IMR-90 (cell line): ENCODE measurements around the gene RABL2A. TPM values are rescaled to one million over a fixed set of nuclear protein-coding genes. Genes with fewer than 3 reads are reported as not detected.

Experiments used
- ATAC-seq: fragments of 200-7000 bp; cut with Tn5 transposase; 2 replicates; pipeline ENCODE4 v1.9.1; 2020; ENCODE audit warnings: low read depth, mild to moderate bottlenecking, moderate library complexity
- BruUV-seq: library from RNA; stranded (reverse); fragments of 400-500 nt; replicated peaks from 2 replicates; lab custom pipeline; 2021; lab: Mats Ljungman, UMichigan
- CTCF ChIA-PET: fragments of 300-600 bp; formaldehyde crosslinking; extraction: SDS; loops from one replicate; lab custom pipeline; 2021; ENCODE audit warnings: antibody characterized with exemption; lab: Yijun Ruan, JAX
- POLR2A ChIA-PET: fragments of 300-600 bp; sonication (Branson Sonifier 250); formaldehyde crosslinking; loops from one replicate; lab custom pipeline; 2022; ENCODE audit warnings: antibody characterized with exemption; ENCODE audit not compliant: unreplicated experiment; lab: Charles Lee
- DNase-seq: peaks from one replicate; pipeline ENCODE4 v3.0.0; 2013
- H2AFZ ChIP-seq: replicated peaks from 2 replicates; pipeline ENCODE3; 2013; ENCODE audit warnings: low read length, mild to moderate bottlenecking; ENCODE audit not compliant: poor library complexity
- H2AK5ac ChIP-seq: 2 replicates; pipeline ENCODE4 v1.6.1; 2013; ENCODE audit warnings: low read depth, low read length, inconsistent platforms
- H2AK9ac ChIP-seq: replicated peaks from 2 replicates; pipeline ENCODE3; 2013; ENCODE audit warnings: mild to moderate bottlenecking, low read depth, low read length, moderate library complexity; ENCODE audit not compliant: poor library complexity
- H2BK120ac ChIP-seq: 2 replicates; pipeline ENCODE4 v1.6.1; 2013; ENCODE audit warnings: low read depth, low read length, inconsistent platforms
- H2BK15ac ChIP-seq: 3 replicates; pipeline ENCODE4 v1.6.1; 2013; ENCODE audit warnings: low read depth, low read length, inconsistent platforms
- H2BK20ac ChIP-seq: 2 replicates; pipeline ENCODE4 v1.6.1; 2013; ENCODE audit warnings: low read depth, mild to moderate bottlenecking, inconsistent platforms, low read length, moderate library complexity
- H2BK5ac ChIP-seq: 2 replicates; pipeline ENCODE4 v1.6.1; 2013; ENCODE audit warnings: mild to moderate bottlenecking, low read depth, low read length, inconsistent platforms; ENCODE audit not compliant: poor library complexity, severe bottlenecking
- H3K14ac ChIP-seq: replicated peaks from 2 replicates; pipeline ENCODE4 v1.6.1; 2013; ENCODE audit warnings: low read depth, low read length, inconsistent platforms
- H3K18ac ChIP-seq: 2 replicates; pipeline ENCODE4 v1.6.1; 2013; ENCODE audit warnings: low read depth, low read length, control low read depth
- H3K23ac ChIP-seq: 2 replicates; pipeline ENCODE4 v1.6.1; 2013; ENCODE audit warnings: low read depth, low read length, inconsistent platforms
- H3K27ac ChIP-seq: 2 replicates; pipeline ENCODE4 v1.5.1; 2013; ENCODE audit warnings: mild to moderate bottlenecking, control low read depth, low read length; ENCODE audit not compliant: insufficient read depth
- H3K27me3 ChIP-seq: 2 replicates; pipeline ENCODE4 v1.6.1; 2013; ENCODE audit warnings: low read length; ENCODE audit not compliant: control insufficient read depth, insufficient read depth
- H3K36me3 ChIP-seq: 2 replicates; pipeline ENCODE4 v1.6.1; 2013; ENCODE audit warnings: low read length, mixed read lengths; ENCODE audit not compliant: control insufficient read depth, insufficient read depth
- H3K4ac ChIP-seq: 2 replicates; pipeline ENCODE4 v1.6.1; 2013; ENCODE audit warnings: low read depth, low read length, inconsistent platforms
- H3K4me1 ChIP-seq: 2 replicates; pipeline ENCODE4 v1.6.1; 2013; ENCODE audit warnings: low read length, mixed read lengths; ENCODE audit not compliant: control insufficient read depth, insufficient read depth
- H3K4me2 ChIP-seq: 2 replicates; pipeline ENCODE4 v1.6.1; 2013; ENCODE audit warnings: low read depth, mild to moderate bottlenecking, control low read depth, low read length, moderate library complexity
- H3K4me3 ChIP-seq: 2 replicates; pipeline ENCODE4 v1.5.1; 2013; ENCODE audit warnings: low read depth, mild to moderate bottlenecking, control low read depth, low read length, moderate library complexity; ENCODE audit not compliant: insufficient read depth
- H3K56ac ChIP-seq: 2 replicates; pipeline ENCODE4 v1.6.1; 2013; ENCODE audit warnings: low read length, inconsistent platforms; ENCODE audit not compliant: insufficient read depth; ENCODE audit errors: extremely low read depth
- H3K79me1 ChIP-seq, 2 experiments: 2 replicates each; pipeline ENCODE4 v1.6.1; 2013; ENCODE audit warnings: low read length in 2 of 2, inconsistent platforms in 1 of 2, low read depth in 1 of 2
- H3K9ac ChIP-seq: 2 replicates; pipeline ENCODE4 v1.6.1; 2013; ENCODE audit warnings: low read depth, low read length, control low read depth
- H3K9me1 ChIP-seq: 2 replicates; pipeline ENCODE4 v1.6.1; 2013; ENCODE audit warnings: low read length, inconsistent platforms; ENCODE audit not compliant: insufficient read depth
- H3K9me3 ChIP-seq: 2 replicates; pipeline ENCODE4 v1.6.1; 2013; ENCODE audit warnings: low read length; ENCODE audit not compliant: control insufficient read depth, insufficient read depth
- H4K20me1 ChIP-seq: 2 replicates; pipeline ENCODE4 v1.6.1; 2013; ENCODE audit warnings: low read length, inconsistent platforms; ENCODE audit not compliant: insufficient read depth
- H4K5ac ChIP-seq: 2 replicates; pipeline ENCODE4 v1.6.1; 2013; ENCODE audit warnings: mild to moderate bottlenecking, low read depth, low read length, control low read depth
- H4K8ac ChIP-seq, 2 experiments: 2 replicates each; pipeline ENCODE4 v1.6.1; 2013; ENCODE audit warnings: low read depth in 2 of 2, low read length in 2 of 2, control low read depth in 1 of 2, inconsistent platforms in 1 of 2
- H4K91ac ChIP-seq: 2 replicates; pipeline ENCODE4 v1.6.1; 2013; ENCODE audit warnings: low read depth, low read length, inconsistent platforms; ENCODE audit not compliant: insufficient read depth
- CEBPB ChIP-seq: IDR thresholded peaks from 2 replicates; pipeline ENCODE4 v1.6.1; 2012; ENCODE audit warnings: low read depth, low read length, improper control_type of control experiment
- MXI1 ChIP-seq: IDR thresholded peaks from 2 replicates; pipeline ENCODE4 v1.6.1; 2012; ENCODE audit warnings: low read depth, mild to moderate bottlenecking, low read length, moderate library complexity, borderline replicate concordance
- WGBS, 2 experiments: methylation state at CpG; one replicate each; pipeline versions ENCODE4 v1.1.5 to v1.1.7; 2013; ENCODE audit warnings: missing lambda C conversion rate in 2 of 2; ENCODE audit not compliant: insufficient read length in 1 of 2; ENCODE audit errors: extremely low coverage in 2 of 2; 5-methylcytosine and 5-hydroxymethylcytosine counted together
- dilution Hi-C: fragments of 300-500 bp; cut with HindIII; formaldehyde crosslinking; loops from one replicate; pipeline ENCODE4 v1.14.3; 2018; ENCODE audit warnings: low sequenced_read_pairs; ENCODE audit not compliant: unreplicated experiment
- in situ Hi-C: fragments of 300-500 bp; cut with MboI; formaldehyde crosslinking; loops from 3 replicates; pipeline ENCODE4 v1.14.3; 2019; ENCODE audit warnings: low sequenced_read_pairs, inconsistent platforms, mixed read lengths
- intact Hi-C: fragments of 100-400 bp; cut with micrococcal nuclease; formaldehyde crosslinking; loops from 2 replicates; pipeline ENCODE4 v1.10.0; 2022
- polyA plus RNA-seq, 3 experiments: library from polyadenylated mRNA; depleted of rRNA; stranded (reverse); fragments of >200 nt; gene quantifications; 2 replicates each; pipeline ENCODE4 v1.2.3, GENCODE V29; 2012; ENCODE audit warnings: low replicate concordance in 1 of 3
- total RNA-seq: library from RNA; depleted of rRNA; stranded (reverse); fragments of >200 nt; gene quantifications from 2 replicates; pipeline ENCODE4 v1.2.3, GENCODE V29; 2012
- TF ChIP-seq, protein P1 (sequence below): conservative IDR thresholded peaks from 2 replicates; pipeline ENCODE4 v1.5.1; 2012; ENCODE audit warnings: mild to moderate bottlenecking, low read depth, low read length, improper control_type of control experiment

Gene RABL2A
- total and polyA plus RNA-seq, 2 of the 4 experiments (the other 2 are of a cell fraction) = 3.9 to 11.0 TPM

DNA sequence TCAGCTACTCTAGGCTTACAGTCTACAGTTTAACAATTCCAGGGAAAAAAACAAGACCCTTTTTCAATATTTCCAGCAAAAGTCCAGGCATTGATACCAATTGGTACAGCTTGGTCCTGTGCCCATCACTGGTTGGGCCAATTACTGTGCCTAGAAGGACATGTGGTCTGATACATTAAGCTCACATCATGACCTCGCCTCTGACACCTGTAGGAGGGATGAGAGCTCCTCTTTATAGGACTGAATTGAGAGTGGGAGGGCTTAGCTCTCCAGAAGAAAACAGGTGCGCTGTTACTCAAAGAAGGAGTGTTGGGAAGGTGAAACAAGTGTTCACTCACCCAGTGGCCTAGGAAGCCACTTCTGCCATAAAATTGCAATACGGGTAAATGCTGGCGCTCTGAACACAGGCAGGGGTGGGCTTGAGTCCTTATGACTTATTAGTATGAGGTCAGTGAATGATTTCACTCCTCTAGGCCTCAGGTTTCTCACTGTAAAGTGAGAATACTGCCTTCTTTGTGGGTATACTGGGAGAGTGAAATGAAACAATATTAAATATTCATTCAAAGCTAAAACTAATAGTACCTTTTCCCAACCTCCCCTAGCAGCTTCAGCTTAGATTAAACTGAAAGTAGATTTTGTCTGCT, 49.7 kb downstream of the RABL2A start:
- H2AFZ ChIP-seq = no peak overlapping the region
- ChIA-PET CTCF (no interaction called here), POLR2A (no interaction called here)
- H3K9me3 ChIP-seq = no peaks in the 10 kb centered on the region
- no peak overlapping the region for H3K14ac ChIP-seq
- no peaks in the 10 kb centered on the region for H4K20me1 ChIP-seq
- H3K36me3 ChIP-seq = no peaks in the 10 kb centered on the region
- 60% methylated on average over 1 of the region's 4 CpGs; no CpG with 5 or more reads in 1 of the 2 experiments for WGBS, 2 experiments
- no peak overlapping the region for H3K4me3 ChIP-seq
- in situ Hi-C loops (no loop called here), dilution Hi-C loops (no loop called here), intact Hi-C loops (no loop called here)
- ATAC-seq (no peak), DNase-seq (no peak)
- H2AK9ac ChIP-seq = no peak overlapping the region
- no peak overlapping the region for H2AK5ac ChIP-seq
- H3K27me3 ChIP-seq = peaks cover 26% of the 10 kb centered on the region
- no peak overlapping the region for H3K4me2 ChIP-seq
- no TSS peak for BruUV-seq
- H3K9ac ChIP-seq = no peak overlapping the region
- H4K5ac ChIP-seq = no peak overlapping the region
- no peak overlapping the region for H3K27ac ChIP-seq
- H3K9me1 ChIP-seq = no peaks in the 10 kb centered on the region
- no peaks in the 10 kb centered on the region for H3K79me1 ChIP-seq
- no peaks in the 10 kb centered on the region for H3K4me1 ChIP-seq
- no peak overlapping the region for H3K4ac ChIP-seq
- H2BK20ac ChIP-seq = no peak overlapping the region
- no peak overlapping the region for H4K91ac ChIP-seq
- no peak overlapping the region for H3K56ac ChIP-seq
- H2BK15ac ChIP-seq = no peak overlapping the region
- no peak overlapping the region for H3K18ac ChIP-seq
- H2BK120ac ChIP-seq = no peak overlapping the region
- H4K8ac ChIP-seq = no peak overlapping the region
- H3K23ac ChIP-seq = no peak overlapping the region
- no peak overlapping the region for H2BK5ac ChIP-seq
- TF ChIP-seq, protein P1, sequence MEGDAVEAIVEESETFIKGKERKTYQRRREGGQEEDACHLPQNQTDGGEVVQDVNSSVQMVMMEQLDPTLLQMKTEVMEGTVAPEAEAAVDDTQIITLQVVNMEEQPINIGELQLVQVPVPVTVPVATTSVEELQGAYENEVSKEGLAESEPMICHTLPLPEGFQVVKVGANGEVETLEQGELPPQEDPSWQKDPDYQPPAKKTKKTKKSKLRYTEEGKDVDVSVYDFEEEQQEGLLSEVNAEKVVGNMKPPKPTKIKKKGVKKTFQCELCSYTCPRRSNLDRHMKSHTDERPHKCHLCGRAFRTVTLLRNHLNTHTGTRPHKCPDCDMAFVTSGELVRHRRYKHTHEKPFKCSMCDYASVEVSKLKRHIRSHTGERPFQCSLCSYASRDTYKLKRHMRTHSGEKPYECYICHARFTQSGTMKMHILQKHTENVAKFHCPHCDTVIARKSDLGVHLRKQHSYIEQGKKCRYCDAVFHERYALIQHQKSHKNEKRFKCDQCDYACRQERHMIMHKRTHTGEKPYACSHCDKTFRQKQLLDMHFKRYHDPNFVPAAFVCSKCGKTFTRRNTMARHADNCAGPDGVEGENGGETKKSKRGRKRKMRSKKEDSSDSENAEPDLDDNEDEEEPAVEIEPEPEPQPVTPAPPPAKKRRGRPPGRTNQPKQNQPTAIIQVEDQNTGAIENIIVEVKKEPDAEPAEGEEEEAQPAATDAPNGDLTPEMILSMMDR = no peak
- TF ChIP-seq CEBPB (no peak), MXI1 (no peak)
